ENCODE measurements around the gene ITGBL1. TPM values are rescaled to one million over a fixed set of nuclear protein-coding genes. Genes with fewer than 3 reads are reported as not detected.

ITGBL1 gene
- total and polyA plus RNA-seq, 9 donors = 0.45 to 9.3 (median 1.8) TPM

- DNase-seq = no peak
- TF ChIP-seq POLR2A (IDR thresholded peaks at IDR 0.05) (no peak), EP300 (IDR thresholded peaks at IDR 0.05) (no peak), CTCF (IDR thresholded peaks at IDR 0.05) (no peak)
- intact Hi-C loops (cut with DNase I) = no loop called here
- Histone ChIP-seq H3K36me3 (no peaks in the 10 kb centered on the region), H3K4me1 (ENCODE audit: insufficient read depth) (no peaks in the 10 kb centered on the region), H3K27ac (no peak overlapping the region), H3K4me3 (no peak overlapping the region), H3K9me3 (no peaks in the 10 kb centered on the region), H3K27me3 (no peaks in the 10 kb centered on the region)
- 56 to 66% (median 62%) methylated on average over 4 of the region's 4 CpGs for WGBS, 3 donors
Observed at GRCh38 chr13:101673360-101674105, 221.1 kb downstream of the ITGBL1 start.

GRCh38 chr13:101681834-101682233, 229.4 kb downstream of the ITGBL1 start:
- H3K27ac ChIP-seq = no peak overlapping the region
- no peaks in the 10 kb centered on the region for H3K9me3 ChIP-seq
- H3K4me3 ChIP-seq = no peak overlapping the region
- H3K4me1 ChIP-seq (ENCODE audit: insufficient read depth) = no peaks in the 10 kb centered on the region
- TF ChIP-seq POLR2A (IDR thresholded peaks at IDR 0.05) (no peak), EP300 (IDR thresholded peaks at IDR 0.05) (no peak), CTCF (IDR thresholded peaks at IDR 0.05) (no peak)
- H3K27me3 ChIP-seq = no peaks in the 10 kb centered on the region
- no peaks in the 10 kb centered on the region for H3K36me3 ChIP-seq
- intact Hi-C loops (cut with DNase I) = no loop called here
- no peak for DNase-seq

- no peak for DNase-seq
- H3K27me3 ChIP-seq = no peaks in the 10 kb centered on the region
- TF ChIP-seq EP300 (IDR thresholded peaks at IDR 0.05) (no peak), POLR2A (IDR thresholded peaks at IDR 0.05) (no peak), CTCF (IDR thresholded peaks at IDR 0.05) (no peak)
- no peaks in the 10 kb centered on the region for H3K36me3 ChIP-seq
- no peaks in the 10 kb centered on the region for H3K9me3 ChIP-seq
- intact Hi-C loops (cut with DNase I) = no loop called here
- H3K4me3 ChIP-seq = no peak overlapping the region
- no peak overlapping the region for H3K27ac ChIP-seq
- H3K4me1 ChIP-seq (ENCODE audit: insufficient read depth) = no peaks in the 10 kb centered on the region
- WGBS, 3 donors = 83 to 86% (median 85%) methylated on average over 2 of the region's 2 CpGs
Observed at GRCh38 chr13:101686003-101686402, 233.5 kb downstream of the ITGBL1 start.

GRCh38 chr13:101690871-101691270, 238.4 kb downstream of the ITGBL1 start:
- WGBS, 3 donors = 9 to 19% (median 11%) methylated on average over 2 of the region's 2 CpGs
- Histone ChIP-seq H3K27me3 (no peaks in the 10 kb centered on the region), H3K27ac (no peak overlapping the region), H3K4me1 (ENCODE audit: insufficient read depth) (no peaks in the 10 kb centered on the region), H3K9me3 (no peaks in the 10 kb centered on the region), H3K36me3 (no peaks in the 10 kb centered on the region), H3K4me3 (no peak overlapping the region)
- intact Hi-C loops (cut with DNase I) = no loop called here
- DNase-seq = no peak
- TF ChIP-seq CTCF (IDR thresholded peaks at IDR 0.05) (no peak), EP300 (IDR thresholded peaks at IDR 0.05) (no peak), POLR2A (IDR thresholded peaks at IDR 0.05) (no peak)

All from ovary (tissue), 9 donors.